ENCODE data around the gene MAS1.

DNA sequence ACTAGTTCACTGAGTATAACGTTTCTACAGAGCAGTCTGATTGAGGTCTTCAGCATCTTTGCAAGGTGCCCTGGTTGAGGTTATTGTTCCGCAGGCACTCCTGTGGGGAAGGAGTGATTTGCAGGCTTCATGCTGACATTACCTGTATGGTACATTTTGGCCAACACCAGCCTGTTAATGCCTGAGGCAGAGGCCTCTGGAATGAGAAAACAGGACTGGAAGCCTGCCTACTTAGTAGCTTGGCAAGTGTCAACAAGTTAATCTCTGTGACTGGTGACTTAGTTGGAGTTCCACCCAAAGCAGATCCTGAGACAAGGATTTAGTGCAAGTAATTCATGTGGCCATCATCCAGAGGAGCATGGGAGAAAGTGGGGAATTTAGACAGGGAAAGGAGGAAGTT lies 24.6 kb downstream of the MAS1 start:
- TF ChIP-seq CTCF (CRISPR knock-in tag; IDR thresholded peaks at IDR 0.05) (no peak), MAFK (conservative IDR thresholded peaks at IDR 0.05 in 1 of 2, IDR thresholded peaks at IDR 0.05 in 1 of 2; ENCODE audit: low read length in 2 of 2) (no peak), ZNF121 (CRISPR knock-in tag; IDR thresholded peaks at IDR 0.05) (no peak), AFF4 (CRISPR knock-in tag; IDR thresholded peaks at IDR 0.05) (no peak), TOPORS (CRISPR knock-in tag; IDR thresholded peaks at IDR 0.05) (no peak), MYPOP (CRISPR knock-in tag; IDR thresholded peaks at IDR 0.05) (no peak), ZBTB1 (CRISPR knock-in tag; IDR thresholded peaks at IDR 0.05; ENCODE audit: borderline replicate concordance) (no peak), CREB1 (IDR thresholded peaks at IDR 0.05) (no peak), CREB1 (CRISPR knock-in tag; IDR thresholded peaks at IDR 0.05) (no peak), RERE (CRISPR knock-in tag; IDR thresholded peaks at IDR 0.05; ENCODE audit: low read depth) (no peak), HNRNPH1 (optimal IDR thresholded peaks at IDR 0.05; ENCODE audit: low read depth, low read length) (no peak)

All from HepG2 (cell line).